Stimulated activated CD8-positive, alpha-beta memory T cell treated with anti-CD3 and anti-CD28 coated beads, Interleukin-15, amount 100 ng/mL, for 4 hours (primary cell): ENCODE results near the gene CACNA1D.

ENCODE experiments used
- DNase-seq, 2 donors: peaks; one replicate each; pipeline ENCODE4 v3.0.0-alpha.2; 2020; ENCODE audit warnings: low read depth in 2 of 2

The CACNA1D gene

DNA sequence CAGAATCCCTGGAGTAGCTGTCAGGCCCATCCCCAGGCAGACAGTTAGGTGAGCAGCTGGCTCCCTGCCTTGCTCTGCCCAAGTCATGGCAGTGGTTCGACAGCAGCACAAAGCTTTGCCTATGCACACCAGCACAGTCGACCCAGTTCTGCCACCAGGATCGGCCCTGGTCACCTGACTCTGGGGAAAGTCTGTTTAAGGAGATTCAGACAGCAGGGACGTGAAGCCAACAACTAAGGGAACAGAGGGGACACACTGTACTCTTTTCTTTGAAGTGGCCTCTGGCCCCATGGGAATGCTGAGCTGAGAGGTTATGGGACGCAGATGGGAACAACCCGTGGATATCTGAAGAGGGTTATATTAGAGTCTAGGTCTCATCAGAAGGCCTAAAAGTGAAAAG is 217.0 kb downstream of the CACNA1D start:
- DNase-seq, result no peak

DNA sequence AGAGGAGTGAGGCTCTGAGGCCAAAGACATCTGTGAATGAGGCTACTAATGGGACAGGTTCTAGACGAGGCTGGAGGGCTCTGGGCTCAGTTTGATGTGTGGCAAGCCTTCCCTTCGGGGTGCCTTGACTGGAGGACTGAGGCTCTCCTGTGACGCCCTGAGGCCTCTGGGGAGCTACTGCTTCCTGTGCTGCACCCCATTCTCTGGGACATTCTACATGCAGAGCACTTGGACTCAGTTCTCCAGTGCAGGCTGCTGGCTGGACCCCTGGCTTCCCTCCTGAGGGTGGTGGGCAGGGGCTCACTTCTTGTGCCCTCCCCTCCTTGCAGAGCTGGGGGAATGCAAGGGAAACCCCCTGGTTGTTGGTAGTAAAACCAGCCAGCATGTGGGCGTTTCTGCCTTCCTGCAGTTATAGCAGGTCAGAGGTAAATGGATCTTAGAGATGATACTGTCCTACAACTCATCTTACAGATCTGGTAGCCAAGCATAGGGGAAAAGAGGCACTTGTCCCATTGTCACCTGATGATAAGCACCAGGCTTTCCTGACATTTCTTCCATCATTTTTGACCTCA is 218.5 kb downstream of the CACNA1D start:
- DNase-seq, result no peak

DNA sequence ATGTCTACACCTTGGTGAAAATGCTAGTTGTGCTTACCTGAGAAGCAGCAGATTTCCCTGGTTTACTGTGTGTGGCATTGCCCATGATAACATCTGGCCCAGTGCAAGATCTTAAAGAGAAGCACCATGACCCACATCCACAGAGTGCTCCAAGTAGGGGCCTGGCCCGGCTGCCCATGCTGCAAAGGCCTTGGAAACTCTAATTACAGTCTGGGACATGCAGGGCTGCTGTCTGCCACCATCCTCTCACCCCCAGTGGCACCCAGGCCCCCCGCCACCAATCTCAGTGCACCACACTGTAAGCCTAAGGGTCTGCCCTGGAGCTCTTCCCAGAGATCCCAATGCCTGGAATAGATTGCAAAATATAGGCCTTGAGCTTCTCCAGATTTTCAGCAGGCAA is 219.2 kb downstream of the CACNA1D start:
- DNase-seq, result no peak

DNA sequence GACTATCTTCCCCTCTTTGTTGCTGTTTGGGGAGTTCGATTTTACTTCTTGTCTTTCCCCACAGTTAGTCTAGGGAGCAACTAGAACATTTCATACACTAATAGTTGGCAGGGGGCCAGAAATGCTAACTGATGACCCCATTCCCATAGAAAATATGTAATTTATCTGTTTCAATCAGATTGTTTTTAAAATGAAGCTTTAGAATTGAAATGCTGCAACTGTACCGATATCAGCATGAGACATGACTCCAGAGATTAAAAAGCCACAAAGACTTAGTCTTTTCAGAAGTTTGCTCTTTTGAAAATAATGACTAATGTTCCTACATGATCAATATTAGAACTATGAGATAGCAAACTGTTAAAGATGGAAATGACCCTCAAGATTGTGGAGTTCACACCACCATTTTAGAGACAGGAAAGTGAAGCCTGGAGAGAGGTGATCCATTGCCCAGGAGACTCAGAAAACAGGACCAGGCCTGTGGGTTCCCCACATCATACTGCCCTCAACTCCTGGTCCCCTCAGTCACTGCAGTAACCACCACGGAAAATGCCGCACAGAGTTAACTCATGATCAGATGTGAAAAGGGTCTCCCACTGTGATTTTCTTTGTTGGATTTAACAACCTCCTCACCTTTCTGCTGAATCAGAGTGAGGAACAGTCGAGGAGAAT is 221.5 kb downstream of the CACNA1D start:
- DNase-seq, result no peak

DNA sequence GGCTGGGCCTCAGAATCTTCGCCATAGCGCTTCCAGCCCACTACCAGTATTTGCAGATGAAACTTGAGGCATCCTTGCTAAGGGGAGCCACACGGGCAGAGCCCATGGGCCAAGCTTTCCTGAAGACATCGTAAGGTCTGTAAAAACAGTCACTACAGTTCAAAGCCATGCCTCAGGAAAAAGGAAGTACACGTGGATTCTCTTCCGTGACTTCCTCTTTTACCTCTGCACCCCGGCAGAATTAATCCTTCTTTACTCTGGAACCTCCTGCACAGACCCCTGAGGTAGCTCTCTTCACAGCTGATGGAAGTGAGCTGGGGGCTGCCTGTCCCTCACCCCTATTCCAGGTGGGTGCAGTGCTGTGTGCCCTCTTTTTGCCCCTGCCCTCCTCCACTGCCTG is 222.6 kb downstream of the CACNA1D start:
- DNase-seq, result no peak

DNA sequence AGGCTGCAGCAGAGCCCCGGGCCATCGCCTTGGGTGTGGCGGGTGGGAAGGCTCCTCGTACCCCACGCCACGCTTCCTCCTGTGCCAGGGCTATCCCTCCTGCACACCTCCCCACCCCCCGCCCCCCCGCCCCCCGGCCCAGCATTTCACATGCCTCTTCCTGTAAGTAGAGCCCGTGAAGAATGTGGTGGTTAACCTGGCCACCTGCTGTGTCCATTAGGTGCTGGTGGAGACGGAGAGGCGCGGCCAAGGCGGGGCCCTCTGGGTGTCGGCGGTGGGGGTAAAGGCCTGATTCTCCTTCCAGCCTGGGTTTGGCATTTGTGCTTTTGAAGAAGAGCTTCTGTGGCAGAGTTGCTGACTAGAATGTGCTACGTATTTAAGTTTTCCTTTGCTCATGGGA is 224.1 kb downstream of the CACNA1D start:
- DNase-seq, result no peak

DNA sequence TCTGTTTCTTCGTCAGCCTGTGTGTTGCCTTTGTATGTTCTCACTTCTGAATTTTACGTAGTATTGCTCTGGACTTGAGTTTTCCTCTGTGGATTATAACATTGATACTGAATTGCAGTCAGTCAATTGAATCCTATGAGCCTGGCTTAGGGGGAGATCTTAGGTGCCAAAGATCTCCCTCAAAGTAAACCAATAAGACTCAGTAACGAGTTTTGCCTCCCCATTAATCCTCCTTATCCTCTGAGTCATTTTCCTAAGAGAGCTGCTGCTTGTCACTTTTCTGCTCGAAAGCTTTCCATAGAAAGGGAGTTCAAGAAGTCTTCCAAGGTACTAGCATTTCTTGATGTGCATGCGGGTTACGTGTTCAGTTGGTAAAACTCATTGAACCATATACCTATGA is 225.4 kb downstream of the CACNA1D start:
- no peak for DNase-seq

DNA sequence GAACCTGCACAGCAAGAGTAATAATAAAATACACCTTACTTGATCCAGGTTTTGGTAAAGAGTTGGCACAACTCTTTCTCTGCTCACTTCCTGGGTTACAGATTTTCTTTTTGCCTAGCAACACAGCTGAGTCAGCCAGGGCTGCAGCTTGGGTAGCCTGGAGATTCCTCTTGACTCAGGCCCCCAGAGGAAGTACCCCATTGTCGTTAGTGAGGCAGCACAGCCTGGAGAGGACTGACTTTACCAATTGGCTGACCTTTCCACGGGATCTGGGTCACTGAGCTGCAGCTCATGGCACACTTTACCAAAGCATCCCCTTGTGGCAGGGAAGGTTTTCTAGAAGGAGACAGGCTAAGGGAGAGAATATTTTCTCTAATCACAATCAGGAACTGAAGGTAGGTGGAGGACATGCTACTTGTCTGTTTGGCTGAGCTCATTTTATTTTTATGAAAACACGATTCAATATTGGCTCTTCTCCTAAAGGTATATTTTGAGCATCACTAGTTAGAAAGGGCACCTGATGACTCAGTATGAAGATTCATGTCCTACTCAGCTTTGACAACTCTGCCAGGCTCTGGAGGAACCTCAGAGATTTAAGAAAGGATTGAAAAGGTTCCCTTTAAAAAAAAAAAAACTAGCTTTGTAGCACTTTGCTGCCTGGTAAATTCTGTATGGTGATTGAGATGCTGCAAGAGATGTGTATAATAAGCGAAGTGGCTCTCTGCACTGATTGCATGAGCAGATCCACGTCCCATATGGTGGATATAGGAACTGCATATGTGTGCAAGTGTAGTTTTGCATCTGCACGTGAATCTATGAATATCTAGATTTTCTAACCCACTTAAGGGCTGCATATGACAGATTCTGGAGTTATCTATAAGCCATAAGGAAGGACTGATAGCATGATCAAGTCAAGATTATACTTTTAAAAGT is 227.0 kb downstream of the CACNA1D start:
- DNase-seq, result no peak

DNA sequence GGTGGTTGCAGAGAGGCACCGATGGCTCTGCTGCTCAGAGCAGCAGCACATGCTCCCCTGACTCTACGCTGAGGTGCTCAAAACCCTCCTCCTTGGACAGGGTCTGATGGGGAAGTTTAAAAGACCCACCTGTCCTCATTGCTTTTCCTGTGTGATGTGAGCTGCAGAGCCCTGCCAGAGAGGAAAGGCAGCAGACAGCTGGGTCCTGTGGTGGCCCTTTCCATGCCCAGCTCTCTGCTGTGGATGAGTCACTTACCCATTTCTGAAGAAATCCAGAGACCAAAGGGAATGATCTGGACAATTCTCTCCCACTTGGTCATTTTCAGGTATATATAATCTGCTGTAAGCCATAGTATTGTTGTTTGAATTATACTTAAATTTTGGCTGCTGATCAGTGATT is 230.2 kb downstream of the CACNA1D start:
- no peak for DNase-seq

DNA sequence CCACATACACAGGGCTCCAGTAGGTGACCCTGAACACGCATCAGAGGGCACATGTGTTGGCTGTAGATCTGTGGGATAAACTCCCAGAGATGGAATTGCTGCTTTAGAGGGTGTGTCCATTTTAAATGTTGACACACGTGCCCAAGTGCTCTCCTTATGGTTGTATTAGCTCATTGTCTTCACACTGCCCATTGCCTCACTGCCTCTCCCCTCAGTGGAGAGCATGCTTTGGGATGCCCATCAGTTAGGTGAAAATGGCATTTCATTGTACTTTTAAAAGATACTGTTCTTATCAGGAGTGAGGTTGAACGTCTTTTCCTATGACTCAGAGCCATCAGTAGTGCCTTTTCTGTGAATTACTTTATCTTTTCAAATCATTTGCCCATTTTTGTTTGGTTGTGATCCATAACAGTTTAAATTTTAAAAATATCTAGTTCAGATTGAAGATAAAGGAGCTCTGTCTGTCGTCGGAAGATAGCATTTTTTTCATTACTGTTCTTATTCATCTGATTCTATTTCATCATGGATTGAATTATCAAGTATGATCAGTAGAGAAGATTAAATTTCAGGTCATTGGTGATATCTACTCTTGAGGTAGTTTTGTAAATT is 231.1 kb downstream of the CACNA1D start:
- DNase-seq, result no peak

DNA sequence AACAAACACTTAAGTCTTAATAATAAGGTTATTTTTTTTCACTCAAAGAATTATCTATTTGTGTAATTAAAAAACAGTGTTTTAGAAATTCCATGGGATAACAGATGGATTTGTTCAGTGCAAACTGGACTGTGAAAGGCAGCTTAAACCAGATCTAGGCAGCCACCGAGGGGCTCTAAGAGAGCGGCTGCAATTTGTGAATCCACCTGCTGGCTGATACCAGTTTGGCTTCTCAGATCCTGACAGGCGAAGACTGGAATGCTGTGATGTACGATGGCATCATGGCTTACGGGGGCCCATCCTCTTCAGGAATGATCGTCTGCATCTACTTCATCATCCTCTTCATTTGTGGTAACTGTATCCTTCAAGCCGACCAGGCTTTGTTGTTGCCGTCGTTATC is 232.2 kb downstream of the CACNA1D start:
- no peak for DNase-seq

DNA sequence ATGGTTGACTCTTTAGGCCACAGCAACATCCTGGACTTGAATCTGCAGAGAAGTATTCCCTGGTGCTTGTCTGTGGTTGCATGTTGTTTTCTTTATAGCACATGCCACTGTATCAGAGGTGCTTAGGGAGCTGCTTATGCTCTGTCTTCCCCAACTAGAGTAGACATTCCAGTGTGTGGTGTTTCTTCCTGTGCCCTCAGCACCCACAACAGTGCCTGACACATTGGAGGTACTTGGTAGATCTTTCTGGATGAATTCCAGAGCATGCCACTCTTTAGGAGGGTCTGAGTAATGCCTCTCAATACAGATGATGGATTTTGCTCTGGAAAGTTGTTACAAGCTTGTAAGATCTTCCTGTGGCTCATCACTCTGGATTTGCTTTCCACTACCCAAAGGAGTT is 234.2 kb downstream of the CACNA1D start:
- DNase-seq, result no peak

DNA sequence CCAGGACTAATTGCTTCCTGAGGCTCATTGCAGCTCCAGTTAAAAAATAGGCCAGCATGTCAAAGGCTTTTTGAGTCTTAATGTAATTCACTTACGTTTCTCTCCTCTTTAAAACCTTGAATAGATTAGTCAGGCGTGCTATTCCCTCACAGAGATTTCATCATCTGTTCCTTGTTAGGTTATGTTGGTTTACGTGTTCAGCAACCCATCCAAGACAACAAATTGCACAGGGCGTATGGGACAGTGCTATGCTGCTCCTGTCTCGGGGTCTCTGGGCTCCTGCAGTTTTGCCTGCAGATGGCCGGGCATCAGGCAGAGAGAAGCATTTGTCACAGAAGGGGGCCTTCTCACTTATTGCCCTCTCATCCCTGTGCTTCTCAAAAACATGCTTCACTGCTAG is 234.7 kb downstream of the CACNA1D start:
- no peak for DNase-seq

DNA sequence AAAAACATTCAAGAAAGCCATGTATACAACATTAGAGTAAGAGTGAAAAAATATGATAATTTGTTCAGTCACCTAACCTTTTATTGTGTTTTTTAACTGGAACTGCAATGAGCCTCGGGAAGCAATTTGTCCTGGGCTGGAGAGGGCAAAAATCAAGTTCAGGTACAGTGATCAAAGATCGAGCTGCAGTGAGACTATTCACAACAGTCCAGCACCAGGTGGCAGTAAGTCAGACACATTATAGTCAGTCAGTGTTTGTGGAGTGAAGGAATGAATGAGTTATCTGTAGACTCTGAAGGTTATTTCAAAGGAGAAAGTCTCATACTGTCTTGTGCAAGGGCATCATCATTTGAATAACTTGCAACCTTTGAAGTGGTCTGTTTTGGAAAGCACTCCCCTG is 235.2 kb downstream of the CACNA1D start:
- DNase-seq, result no peak

DNA sequence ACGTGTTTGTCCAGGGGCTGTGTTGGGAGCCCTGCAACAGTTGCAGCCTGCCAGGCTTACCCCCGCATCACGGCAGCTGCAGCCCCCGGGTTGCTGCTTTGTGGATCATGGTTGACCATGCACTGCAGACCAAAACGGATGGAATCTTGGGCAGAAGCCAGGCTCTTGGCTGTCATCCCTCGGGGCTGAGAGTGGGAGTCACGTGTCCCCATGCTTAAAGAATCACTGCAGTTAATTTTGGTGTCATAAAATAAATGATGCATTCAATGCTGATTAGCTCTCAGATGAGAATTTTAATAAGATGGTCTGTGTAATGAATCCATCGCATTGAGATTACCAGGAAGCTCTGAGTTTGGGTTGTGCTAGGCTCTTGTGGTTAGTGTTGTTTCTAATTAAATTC is 236.2 kb downstream of the CACNA1D start:
- DNase-seq, result no peak

DNA sequence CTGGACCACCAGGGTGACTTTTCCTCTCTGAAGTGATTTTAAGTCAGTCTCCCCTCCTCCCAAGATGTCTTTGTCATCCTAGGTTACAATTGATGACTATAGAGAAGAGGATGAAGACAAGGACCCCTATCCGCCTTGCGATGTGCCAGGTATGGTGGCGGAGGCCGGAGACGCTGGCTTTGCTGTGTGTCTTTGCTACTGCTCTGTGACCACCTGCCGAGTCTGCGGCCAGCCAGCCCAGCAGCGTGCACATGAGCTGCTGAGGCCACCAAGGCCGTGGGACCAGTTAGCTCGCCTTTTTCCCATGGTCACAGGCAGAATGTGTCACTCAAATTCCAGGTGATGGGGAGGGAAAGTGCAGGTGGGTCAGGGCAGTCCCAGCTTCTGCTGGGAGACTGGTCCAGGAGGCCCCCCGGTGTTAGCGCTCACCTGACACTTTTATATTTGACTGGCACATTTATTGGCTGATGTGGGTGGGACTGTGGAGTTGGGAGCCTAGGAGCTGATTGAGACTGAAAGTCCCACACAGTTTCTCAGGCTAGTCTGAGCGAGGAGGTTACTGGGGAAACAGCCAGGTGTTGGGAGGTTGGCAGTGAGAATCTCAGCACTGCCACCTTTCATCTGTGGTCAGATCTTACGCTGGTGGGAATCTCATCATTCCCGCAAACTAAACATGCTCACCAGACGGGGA is 237.7 kb downstream of the CACNA1D start:
- DNase-seq, result no peak

DNA sequence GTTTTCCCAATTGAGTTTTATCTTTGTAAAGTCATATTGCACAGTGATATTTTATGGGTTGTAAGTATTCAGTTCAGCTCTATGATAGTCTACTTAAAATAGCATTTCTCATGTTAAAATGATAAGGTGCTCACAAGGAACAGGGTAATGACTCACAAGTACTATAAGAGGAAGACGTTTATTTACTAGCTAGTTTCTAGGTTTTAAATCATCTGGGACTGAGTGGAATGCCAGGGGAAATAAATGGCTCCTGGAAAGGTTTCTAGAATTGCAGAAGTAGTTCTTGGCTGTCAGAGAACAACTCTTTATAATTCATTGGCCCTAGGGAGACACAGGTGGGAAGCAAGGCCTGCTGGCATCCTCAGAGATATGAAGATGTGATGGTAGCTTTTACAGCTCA is 239.0 kb downstream of the CACNA1D start:
- DNase-seq, result no peak

DNA sequence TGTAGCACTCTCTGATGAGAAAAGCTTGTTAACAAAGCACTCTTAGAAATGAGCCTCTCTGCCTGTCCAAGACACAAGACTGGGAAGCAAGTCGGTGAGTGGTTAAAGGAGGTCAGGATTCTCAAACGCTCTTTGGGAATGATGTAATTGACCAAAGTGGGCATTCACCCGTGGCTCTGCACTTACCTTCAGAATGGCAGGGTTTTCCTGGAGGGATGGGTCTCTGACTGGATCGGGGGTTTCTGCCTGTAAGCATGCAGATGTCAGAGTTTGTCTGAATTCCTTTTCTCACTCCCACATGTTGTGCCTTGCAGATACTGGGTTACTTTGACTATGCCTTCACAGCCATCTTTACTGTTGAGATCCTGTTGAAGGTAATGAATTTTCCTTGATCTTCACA is 245.6 kb downstream of the CACNA1D start:
- DNase-seq, result no peak

DNA sequence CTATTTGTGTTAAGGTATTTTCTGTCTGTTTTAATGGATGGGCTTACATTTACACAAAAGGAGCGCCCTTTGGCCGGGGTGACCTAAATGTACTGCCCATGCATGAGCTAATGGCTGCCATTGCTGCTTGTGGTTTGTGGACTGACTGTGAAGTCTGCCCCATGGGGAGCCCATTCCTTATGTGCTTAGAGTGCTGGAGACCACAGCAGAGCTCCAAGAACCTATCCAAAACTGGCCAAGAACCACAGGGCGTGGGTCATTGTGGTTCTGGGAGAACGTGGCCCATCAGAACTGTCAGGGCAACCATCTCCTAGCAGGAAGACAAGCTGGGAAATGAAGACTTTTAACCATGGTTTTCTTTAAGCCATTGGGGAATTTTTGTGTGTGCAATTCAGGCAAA is 246.5 kb downstream of the CACNA1D start:
- no peak for DNase-seq

DNA sequence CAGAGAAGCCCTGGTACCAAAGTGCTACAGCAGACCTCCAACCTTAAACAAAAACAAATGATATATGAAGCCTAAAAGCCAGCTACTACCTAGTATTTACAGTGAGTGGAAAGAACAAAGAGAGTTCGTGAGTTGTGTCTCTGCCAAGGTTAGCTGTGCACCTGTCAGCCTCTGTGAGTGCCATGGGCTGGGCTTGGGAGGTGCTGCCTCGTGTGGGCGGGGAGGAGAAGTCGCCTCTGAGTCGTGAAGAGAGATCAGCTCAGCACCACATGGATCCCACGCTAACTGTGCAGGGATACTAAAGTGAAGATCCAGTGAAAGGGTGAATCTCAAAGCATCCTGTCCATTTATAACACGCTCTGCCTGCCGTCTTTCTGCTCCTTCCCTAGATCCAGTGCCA is 249.9 kb downstream of the CACNA1D start:
- DNase-seq, result no peak

DNA sequence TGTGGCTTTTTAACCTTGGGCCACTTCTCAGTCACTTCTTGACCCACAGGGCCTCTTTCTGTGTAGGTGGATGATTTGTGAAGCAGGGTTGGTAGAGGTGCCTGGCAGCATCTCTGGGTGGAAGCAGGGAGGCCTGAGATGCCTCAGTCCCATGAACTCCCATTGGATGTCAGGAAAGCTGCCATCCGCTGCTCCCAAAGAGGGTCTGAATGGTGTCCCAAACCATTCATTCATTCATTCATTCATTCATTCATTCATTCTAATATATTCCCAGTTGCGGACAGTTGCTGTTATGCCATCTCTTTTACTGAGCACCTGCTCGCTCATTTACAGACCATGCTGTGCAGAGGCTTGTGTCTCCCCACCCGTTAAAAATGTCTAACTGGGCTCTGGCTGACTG is 253.1 kb downstream of the CACNA1D start:
- DNase-seq, result no peak
